Loucy (cell line): ENCODE results near the gene ANXA5.
A peak's percentile ranks its signal among the peaks of the same experiment; 100 is the strongest.

ENCODE experiments used
- H2AFZ ChIP-seq: fragments of 200-600 bp; sonication (generic); 2 replicates; pipeline ENCODE4 v1.6.0; 2016; ENCODE audit warnings: antibody characterized with exemption, mild to moderate bottlenecking, low read length, moderate library complexity
- H3F3A ChIP-seq: fragments of 200-600 bp; 2 replicates; pipeline ENCODE4 v1.6.0; 2016; ENCODE audit warnings: antibody characterized with exemption, low read depth, mild to moderate bottlenecking
- H3K27me3 ChIP-seq: fragments of 200-600 bp; sonication (generic); 2 replicates; pipeline ENCODE4 v1.6.1; 2014; ENCODE audit warnings: low read length, mild to moderate bottlenecking; ENCODE audit not compliant: insufficient read depth, poor library complexity, severe bottlenecking
- H3K36me3 ChIP-seq: fragments of 200-600 bp; sonication (generic); 2 replicates; pipeline ENCODE4 v1.6.1; 2016; ENCODE audit warnings: low read length; ENCODE audit not compliant: insufficient read depth
- H3K4me1 ChIP-seq: fragments of 200-600 bp; sonication (generic); 2 replicates; pipeline ENCODE4 v1.5.1; 2014; ENCODE audit warnings: low read length, mild to moderate bottlenecking; ENCODE audit not compliant: insufficient read depth, poor library complexity, severe bottlenecking
- H3K4me2 ChIP-seq: fragments of 200-600 bp; sonication (generic); 2 replicates; pipeline ENCODE4 v1.6.0; 2014; ENCODE audit warnings: antibody characterized with exemption, low read length, low read depth, mild to moderate bottlenecking; ENCODE audit not compliant: poor library complexity, severe bottlenecking
- H3K4me3 ChIP-seq: fragments of 200-600 bp; sonication (generic); 2 replicates; pipeline ENCODE4 v1.5.1; 2014; ENCODE audit warnings: low read length, mild to moderate bottlenecking, mixed read lengths; ENCODE audit not compliant: poor library complexity, severe bottlenecking
- H3K79me2 ChIP-seq: fragments of 200-600 bp; sonication (generic); 2 replicates; pipeline ENCODE4 v1.6.1; 2014; ENCODE audit warnings: low read length; ENCODE audit not compliant: insufficient read depth
- H3K9ac ChIP-seq: fragments of 200-600 bp; sonication (generic); 2 replicates; pipeline ENCODE4 v1.6.0; 2014; ENCODE audit warnings: mild to moderate bottlenecking, low read depth, low read length, moderate library complexity; ENCODE audit not compliant: poor library complexity, severe bottlenecking
- H3K9me2 ChIP-seq: fragments of 200-600 bp; sonication (generic); replicated peaks from 2 replicates; pipeline ENCODE4 v1.6.1; 2016; ENCODE audit warnings: low read depth, low read length, mixed read lengths
- H3K9me3 ChIP-seq: fragments of 200-600 bp; sonication (generic); 2 replicates; pipeline ENCODE4 v1.6.1; 2014; ENCODE audit warnings: mild to moderate bottlenecking, antibody characterized with exemption, low read length, low read depth; ENCODE audit not compliant: insufficient read depth
- H4K20me1 ChIP-seq: fragments of 200-600 bp; sonication (generic); 2 replicates; pipeline ENCODE4 v1.6.0; 2014; ENCODE audit warnings: antibody characterized with exemption, low read length, mild to moderate bottlenecking; ENCODE audit not compliant: insufficient read depth, poor library complexity, severe bottlenecking
- EZH2phosphoT487 ChIP-seq: fragments of 200-600 bp; IDR thresholded peaks from 2 replicates; pipeline ENCODE4 v1.6.1; 2018; ENCODE audit warnings: antibody characterized with exemption, mild to moderate bottlenecking, moderate library complexity, borderline replicate concordance
- TF ChIP-seq, protein P1 (sequence below): fragments of 200-600 bp; sonication (generic); conservative IDR thresholded peaks from 2 replicates; pipeline ENCODE4 v1.5.1; 2014; ENCODE audit warnings: mild to moderate bottlenecking, antibody characterized with exemption, low read length

The ANXA5 gene

DNA sequence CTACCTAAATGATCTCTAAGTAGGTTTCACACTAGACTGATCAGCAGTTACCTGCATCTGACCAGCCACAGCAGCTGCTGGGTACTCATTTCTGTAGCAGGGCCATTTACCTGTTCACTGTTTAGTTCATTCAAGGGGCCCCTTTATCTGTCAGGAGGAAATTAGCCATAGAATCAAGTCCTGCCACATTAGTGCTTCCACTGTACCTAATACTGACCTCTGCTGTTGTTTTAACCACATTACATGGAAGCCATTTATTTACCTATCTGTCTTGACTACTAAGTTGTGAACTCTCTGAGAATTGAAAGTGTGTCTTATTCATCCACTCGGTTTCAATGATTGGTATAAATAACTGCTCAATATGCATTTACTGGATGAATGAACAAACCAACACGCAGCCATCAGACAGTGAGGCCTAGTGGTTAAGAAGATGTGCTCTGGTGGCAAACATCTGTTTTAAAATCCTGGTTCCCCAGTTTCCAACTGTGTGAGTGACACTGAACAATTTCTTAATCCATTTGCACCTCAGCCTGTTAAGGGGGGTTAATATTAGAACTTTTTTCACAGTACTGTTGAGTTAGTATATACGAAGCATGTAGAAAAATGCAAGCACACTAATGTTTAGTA, 30.0 kb upstream of the ANXA5 start:
- no peak overlapping the region for H3K4me2 ChIP-seq
- H3K27me3 ChIP-seq: no peaks in the 10 kb centered on the region
- TF ChIP-seq, protein P1, sequence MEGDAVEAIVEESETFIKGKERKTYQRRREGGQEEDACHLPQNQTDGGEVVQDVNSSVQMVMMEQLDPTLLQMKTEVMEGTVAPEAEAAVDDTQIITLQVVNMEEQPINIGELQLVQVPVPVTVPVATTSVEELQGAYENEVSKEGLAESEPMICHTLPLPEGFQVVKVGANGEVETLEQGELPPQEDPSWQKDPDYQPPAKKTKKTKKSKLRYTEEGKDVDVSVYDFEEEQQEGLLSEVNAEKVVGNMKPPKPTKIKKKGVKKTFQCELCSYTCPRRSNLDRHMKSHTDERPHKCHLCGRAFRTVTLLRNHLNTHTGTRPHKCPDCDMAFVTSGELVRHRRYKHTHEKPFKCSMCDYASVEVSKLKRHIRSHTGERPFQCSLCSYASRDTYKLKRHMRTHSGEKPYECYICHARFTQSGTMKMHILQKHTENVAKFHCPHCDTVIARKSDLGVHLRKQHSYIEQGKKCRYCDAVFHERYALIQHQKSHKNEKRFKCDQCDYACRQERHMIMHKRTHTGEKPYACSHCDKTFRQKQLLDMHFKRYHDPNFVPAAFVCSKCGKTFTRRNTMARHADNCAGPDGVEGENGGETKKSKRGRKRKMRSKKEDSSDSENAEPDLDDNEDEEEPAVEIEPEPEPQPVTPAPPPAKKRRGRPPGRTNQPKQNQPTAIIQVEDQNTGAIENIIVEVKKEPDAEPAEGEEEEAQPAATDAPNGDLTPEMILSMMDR: peak; percentile 68
- TF ChIP-seq EZH2phosphoT487: no peak
- no peaks in the 10 kb centered on the region for H3K9me3 ChIP-seq
- no peaks in the 10 kb centered on the region for H3K36me3 ChIP-seq
- H3K9ac ChIP-seq: no peak overlapping the region
- H4K20me1 ChIP-seq: no peaks in the 10 kb centered on the region
- H3F3A ChIP-seq: no peaks in the 10 kb centered on the region
- H3K9me2 ChIP-seq: no peaks in the 10 kb centered on the region
- no peak overlapping the region for H3K4me3 ChIP-seq
- H2AFZ ChIP-seq: peak overlapping the region; percentile 63
- no peaks in the 10 kb centered on the region for H3K79me2 ChIP-seq
- no peaks in the 10 kb centered on the region for H3K4me1 ChIP-seq

DNA sequence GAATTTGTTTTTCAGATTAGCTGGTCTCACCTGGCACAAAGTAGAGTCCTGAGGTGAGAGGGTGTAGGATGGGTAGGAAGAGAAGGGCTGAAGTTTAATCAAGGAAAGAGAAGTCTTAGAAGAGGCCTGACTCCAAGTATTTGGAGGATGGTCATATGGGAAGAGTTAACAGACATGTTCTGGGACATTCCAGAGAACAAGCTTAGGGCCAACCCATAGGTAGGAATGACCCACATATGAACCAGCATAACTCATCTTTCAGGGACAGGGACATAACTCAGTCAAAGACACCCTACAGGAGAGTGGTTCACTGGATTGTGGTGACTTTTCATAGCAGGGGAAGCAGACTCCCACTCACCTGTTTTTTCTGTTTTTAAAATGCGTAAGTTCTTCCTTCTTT, 27.9 kb upstream of the ANXA5 start:
- no peaks in the 10 kb centered on the region for H3K27me3 ChIP-seq
- no peaks in the 10 kb centered on the region for H3K36me3 ChIP-seq
- H3K9me3 ChIP-seq: no peaks in the 10 kb centered on the region
- TF ChIP-seq, protein P1: no peak
- no peak for TF ChIP-seq EZH2phosphoT487
- no peak overlapping the region for H2AFZ ChIP-seq
- no peaks in the 10 kb centered on the region for H4K20me1 ChIP-seq
- no peaks in the 10 kb centered on the region for H3K79me2 ChIP-seq
- no peak overlapping the region for H3K9ac ChIP-seq
- H3K4me1 ChIP-seq: no peaks in the 10 kb centered on the region
- no peaks in the 10 kb centered on the region for H3F3A ChIP-seq
- H3K9me2 ChIP-seq: no peaks in the 10 kb centered on the region
- no peak overlapping the region for H3K4me3 ChIP-seq
- H3K4me2 ChIP-seq: no peak overlapping the region

DNA sequence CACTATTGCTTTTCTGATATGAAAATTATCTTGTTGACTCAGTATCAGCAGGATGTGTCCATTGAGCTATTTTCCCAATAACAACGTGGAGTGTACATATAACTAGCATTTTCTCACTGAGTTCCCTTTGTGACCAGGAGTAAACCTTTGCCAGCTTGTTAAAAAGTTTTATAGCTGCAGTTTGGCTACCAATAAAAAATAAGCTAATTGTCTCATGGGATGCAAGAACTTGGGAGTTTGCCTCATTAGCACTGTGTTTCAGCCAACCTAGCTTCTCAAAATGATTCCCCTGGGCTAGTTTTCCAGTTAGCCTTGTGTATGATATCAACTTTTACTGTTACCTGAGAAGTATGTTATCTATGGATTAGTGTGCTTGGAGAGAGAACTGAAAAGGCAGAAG, 24.9 kb upstream of the ANXA5 start:
- H3K4me3 ChIP-seq: no peak overlapping the region
- no peak for TF ChIP-seq EZH2phosphoT487
- TF ChIP-seq, protein P1: no peak
- no peak overlapping the region for H3K4me2 ChIP-seq
- no peaks in the 10 kb centered on the region for H3K9me3 ChIP-seq
- H3K27me3 ChIP-seq: no peaks in the 10 kb centered on the region
- H3K79me2 ChIP-seq: no peaks in the 10 kb centered on the region
- H3F3A ChIP-seq: no peaks in the 10 kb centered on the region
- no peaks in the 10 kb centered on the region for H3K36me3 ChIP-seq
- H3K9me2 ChIP-seq: 0 out of 2 replicates have a peak, but pooled peaks cover 4% of the 10 kb centered on the region
- H4K20me1 ChIP-seq: no peaks in the 10 kb centered on the region
- H2AFZ ChIP-seq: no peak overlapping the region
- H3K4me1 ChIP-seq: no peaks in the 10 kb centered on the region
- H3K9ac ChIP-seq: no peak overlapping the region
